Astrocyte of the spinal cord (primary cell): ENCODE results near the gene HNRNPLL.

Experiments used
- DNase-seq: peaks from one replicate; pipeline ENCODE4 v3.0.0; 2011; ENCODE audit warnings: low read depth, low spot score
- H3K4me3 ChIP-seq: 2 replicates; pipeline ENCODE4 v1.5.1; 2011; ENCODE audit warnings: low read depth, mild to moderate bottlenecking, low read length, moderate library complexity
- in situ Hi-C: cut with HindIII; loops from 2 replicates; pipeline ENCODE4 v1.10.0; 2017; ENCODE audit warnings: low sequenced_read_pairs
- TF ChIP-seq, protein P1 (sequence below): IDR thresholded peaks from 2 replicates; pipeline ENCODE4 v1.5.1; 2012; ENCODE audit warnings: low read depth, mild to moderate bottlenecking, low read length, inconsistent platforms

HNRNPLL gene

DNA sequence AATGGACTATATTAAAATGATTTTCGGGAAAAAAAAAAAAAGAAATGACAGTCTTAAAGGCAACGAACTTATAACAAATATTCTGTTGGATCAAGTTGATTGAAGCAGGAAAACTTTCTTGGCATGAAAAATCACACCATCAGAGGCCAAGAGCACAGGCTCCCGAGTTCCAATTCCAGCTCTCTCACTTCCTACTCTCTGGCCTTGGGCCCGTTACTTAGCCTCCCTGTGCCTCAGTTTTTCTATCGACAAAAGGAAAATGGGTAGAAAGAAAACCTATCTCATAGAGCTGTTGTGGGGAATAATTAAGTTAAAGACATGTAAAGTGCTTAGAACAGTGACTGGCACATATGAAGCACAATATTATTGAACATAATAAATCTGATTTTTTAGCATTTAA lies 74.2 kb downstream of the HNRNPLL start:
- in situ Hi-C loops: no loop called here
- H3K4me3 ChIP-seq: no peak overlapping the region
- DNase-seq: no peak
- TF ChIP-seq, protein P1, sequence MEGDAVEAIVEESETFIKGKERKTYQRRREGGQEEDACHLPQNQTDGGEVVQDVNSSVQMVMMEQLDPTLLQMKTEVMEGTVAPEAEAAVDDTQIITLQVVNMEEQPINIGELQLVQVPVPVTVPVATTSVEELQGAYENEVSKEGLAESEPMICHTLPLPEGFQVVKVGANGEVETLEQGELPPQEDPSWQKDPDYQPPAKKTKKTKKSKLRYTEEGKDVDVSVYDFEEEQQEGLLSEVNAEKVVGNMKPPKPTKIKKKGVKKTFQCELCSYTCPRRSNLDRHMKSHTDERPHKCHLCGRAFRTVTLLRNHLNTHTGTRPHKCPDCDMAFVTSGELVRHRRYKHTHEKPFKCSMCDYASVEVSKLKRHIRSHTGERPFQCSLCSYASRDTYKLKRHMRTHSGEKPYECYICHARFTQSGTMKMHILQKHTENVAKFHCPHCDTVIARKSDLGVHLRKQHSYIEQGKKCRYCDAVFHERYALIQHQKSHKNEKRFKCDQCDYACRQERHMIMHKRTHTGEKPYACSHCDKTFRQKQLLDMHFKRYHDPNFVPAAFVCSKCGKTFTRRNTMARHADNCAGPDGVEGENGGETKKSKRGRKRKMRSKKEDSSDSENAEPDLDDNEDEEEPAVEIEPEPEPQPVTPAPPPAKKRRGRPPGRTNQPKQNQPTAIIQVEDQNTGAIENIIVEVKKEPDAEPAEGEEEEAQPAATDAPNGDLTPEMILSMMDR: no peak

DNA sequence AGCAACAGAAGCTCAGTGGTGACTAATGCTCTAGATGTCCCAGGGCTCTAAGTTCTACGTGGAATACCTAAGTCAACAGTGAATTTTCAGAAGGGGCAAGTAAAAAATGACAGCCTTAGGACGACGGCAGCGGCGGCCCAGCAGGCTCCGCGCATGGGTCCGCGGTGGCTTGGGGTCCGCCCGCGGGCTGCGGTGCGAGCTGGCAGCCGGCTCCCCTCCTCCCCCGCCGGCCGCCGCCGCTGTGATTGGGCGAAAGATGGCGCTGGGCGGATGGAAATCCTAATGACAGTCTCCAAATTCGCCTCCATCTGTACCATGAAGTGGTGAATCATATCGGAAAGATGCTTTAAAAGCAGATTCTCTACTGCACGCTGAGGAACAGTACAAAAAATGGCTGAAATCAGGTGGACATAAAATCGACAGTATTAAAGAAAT lies 74.7 kb downstream of the HNRNPLL start:
- TF ChIP-seq, protein P1: no peak
- peak; percentile 47 for DNase-seq
- in situ Hi-C loops: no loop called here
- H3K4me3 ChIP-seq: peak overlapping the region; percentile 38

DNA sequence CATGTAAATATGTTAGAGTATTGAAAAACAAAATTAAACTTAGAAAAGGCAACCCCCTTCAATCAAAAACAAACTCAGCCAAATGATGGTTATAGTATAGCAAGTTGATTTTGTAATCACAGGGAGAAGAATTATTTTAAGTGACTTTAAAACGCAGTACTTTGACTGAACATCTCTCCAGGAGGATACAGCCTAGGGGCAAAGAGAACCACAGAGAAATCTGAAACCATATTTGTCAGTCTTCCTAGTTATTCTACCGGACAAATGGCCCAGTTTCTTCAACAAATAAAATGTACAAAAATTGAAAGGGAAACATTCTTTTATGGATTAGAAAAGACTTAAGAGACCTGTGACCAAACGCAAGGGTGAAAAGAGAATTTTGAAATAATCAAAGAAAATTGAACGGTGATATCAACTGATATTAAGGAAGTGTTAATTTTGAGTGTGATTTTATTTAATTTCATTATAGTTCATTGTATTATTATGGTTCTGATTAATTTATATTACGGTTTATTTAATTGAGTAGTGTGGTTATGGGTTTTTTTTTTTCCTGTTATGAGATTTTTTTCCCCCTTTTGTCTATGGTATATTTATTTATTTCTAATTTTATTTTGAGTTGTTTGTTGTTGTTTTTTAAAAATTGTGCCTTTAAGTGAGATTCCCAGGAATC lies 75.3 kb downstream of the HNRNPLL start:
- in situ Hi-C loops: no loop called here
- TF ChIP-seq, protein P1: no peak
- DNase-seq: no peak
- H3K4me3 ChIP-seq: peak overlapping the region; percentile 38

DNA sequence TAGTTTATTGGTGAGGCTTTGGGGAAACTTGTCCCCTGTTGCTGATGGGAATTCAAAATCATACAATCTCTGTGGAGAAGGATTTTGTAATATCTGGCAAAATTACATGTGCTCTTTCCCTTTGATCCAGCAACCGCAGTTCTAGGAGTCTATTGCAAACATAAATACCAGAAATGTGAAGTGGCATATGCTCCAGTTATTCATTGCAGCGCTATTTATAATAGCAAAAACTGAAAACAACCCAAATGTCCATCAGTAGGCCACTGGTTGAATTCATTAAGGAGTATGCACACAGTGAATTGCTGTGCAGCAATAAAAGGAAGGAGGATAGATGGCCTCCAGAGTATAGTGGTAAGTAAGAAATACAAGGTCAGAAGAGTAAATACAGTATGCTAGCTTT lies 76.5 kb downstream of the HNRNPLL start:
- no peak for DNase-seq
- TF ChIP-seq, protein P1: no peak
- in situ Hi-C loops: no loop called here
- no peak overlapping the region for H3K4me3 ChIP-seq

DNA sequence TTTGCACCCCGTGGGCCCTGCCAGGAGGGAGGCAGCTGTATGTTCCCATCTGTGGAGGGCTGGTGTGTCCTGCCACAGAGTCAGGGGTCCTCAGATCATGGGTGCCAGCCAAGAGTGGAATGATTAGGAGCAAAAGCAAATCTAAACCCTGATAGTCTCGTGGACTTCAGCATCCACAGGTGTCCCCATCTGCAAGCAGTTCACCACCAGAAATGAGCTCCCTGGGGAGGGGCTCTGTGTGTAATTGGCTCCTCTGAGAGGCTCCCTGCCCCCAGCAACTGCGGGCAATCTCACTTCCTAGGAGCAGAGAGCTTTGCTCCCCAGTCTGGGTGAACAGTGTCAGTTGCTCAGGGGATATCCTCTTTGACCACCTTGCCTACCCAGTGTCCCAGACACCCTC lies 78.1 kb downstream of the HNRNPLL start:
- H3K4me3 ChIP-seq: no peak overlapping the region
- in situ Hi-C loops: no loop called here
- DNase-seq: no peak
- TF ChIP-seq, protein P1: no peak

DNA sequence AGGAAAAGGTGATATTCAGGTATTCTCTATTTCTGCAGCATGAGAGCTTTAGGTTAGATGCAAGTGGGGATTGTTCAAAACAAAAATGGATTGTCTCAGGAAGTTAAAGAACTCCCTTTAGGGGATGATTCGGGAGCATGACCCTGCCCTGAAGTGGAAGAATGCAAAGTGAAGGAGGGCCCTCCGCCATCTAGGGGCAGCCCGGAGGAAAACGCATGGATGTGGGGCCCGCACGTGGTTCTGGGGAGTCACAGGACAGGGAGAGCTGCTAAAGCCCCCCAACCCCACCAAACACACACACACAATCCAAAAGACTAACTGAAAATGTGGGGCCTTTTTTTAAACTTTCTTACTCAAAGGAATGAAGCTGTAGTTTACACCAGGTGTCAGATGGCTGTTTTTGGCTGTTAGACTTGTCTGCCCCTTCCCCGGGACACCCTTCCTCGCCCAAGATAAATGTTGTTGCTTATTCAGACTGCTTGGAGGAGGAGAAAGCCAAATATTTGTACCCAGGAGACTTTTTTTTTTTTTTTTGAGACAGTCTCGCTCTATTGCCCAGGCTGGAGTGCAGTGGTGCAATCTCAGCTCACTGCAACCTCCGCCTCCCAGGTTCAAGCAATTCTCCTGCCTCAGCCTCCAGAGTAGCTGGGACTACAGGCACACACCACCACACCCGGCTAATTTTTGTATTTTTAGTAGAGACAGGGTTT lies 78.8 kb downstream of the HNRNPLL start:
- TF ChIP-seq, protein P1: peak; percentile 33
- in situ Hi-C loops: no loop called here
- no peak overlapping the region for H3K4me3 ChIP-seq
- DNase-seq: no peak
